GM12873 (cell line): ENCODE data around the gene PLEKHG3.

Experiments
- CTCF ChIP-seq: IDR thresholded peaks from 2 replicates; pipeline ENCODE4 v1.5.1; 2012; ENCODE audit warnings: low read depth, mild to moderate bottlenecking, moderate library complexity, low read length, control low read depth; ENCODE audit not compliant: insufficient read depth; ENCODE audit errors: missing control alignments

Gene PLEKHG3

DNA sequence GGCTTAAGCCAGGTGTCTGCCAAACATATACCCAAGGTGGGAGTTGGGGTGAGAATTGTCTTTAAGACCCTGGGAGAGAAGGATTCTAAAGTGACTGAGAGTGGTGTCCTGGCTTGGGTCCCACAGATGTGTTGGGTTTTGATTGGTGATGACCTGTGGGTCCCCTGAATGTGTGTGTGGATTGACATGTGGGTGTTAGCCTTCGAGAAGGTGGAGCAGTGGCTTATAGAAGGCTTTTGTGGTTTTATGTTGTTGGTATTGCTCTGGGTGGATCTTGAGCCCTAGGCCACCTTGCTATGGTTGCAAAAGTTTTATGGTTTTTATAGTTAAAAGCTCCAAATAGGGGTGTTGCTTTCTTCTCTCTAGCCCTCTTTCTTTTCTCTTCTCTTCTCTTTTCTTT is 29.7 kb downstream of the PLEKHG3 start:
- TF ChIP-seq CTCF, result no peak

- no peak for TF ChIP-seq CTCF
Measured at GRCh38 chr14:64734990-64735389, 30.8 kb downstream of the PLEKHG3 start.

GRCh38 chr14:64736271-64737169 is 32.3 kb downstream of the PLEKHG3 start:
- no peak for TF ChIP-seq CTCF

DNA sequence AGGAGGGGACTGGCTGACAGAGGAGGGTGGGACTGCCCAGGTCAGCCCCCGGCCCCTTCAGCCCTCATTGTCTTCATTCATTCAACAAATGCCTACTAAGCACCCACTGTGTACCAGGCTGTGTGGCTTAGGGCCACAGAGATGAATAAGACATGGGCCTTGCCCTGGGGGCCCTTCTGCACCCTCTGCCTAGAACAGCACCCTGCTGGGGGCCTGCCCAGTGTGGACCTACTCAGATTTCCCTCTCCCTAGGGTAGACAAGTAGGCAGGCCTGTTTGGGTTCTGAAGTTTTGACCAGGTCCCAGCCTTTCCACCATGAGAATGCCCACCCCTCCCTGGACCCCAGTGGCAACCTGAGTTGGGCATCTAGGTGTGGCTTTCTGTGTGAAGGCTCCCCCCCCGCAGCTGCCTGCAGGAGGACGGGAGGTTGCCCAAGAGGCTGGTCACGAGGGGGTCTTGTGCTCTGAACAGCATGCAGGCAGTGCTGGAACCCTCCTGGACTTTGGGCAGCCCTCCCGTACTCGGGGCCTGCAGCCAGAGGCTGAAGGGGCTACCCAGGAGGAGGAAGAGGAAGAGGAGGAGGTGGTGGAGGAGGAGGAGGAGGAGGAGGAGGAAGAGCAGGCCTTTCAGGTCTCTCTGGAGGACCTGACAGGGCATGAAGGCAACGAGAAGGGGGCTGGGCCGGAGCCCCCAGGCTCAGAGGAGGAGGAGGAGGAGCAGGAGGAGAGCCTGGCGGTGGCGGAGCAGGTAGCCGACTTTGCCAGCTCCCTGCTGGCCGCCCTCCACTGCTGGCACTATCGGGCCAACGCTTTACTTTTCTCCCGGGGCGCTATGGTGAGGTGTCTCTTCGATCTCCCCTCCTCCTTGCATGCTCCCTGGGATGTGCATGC is 33.4 kb downstream of the PLEKHG3 start:
- no peak for TF ChIP-seq CTCF

- no peak for TF ChIP-seq CTCF
Measured at GRCh38 chr14:64738281-64738804, 34.1 kb downstream of the PLEKHG3 start.

GRCh38 chr14:64741200-64741599 is 37.0 kb downstream of the PLEKHG3 start:
- TF ChIP-seq CTCF, result no peak

DNA sequence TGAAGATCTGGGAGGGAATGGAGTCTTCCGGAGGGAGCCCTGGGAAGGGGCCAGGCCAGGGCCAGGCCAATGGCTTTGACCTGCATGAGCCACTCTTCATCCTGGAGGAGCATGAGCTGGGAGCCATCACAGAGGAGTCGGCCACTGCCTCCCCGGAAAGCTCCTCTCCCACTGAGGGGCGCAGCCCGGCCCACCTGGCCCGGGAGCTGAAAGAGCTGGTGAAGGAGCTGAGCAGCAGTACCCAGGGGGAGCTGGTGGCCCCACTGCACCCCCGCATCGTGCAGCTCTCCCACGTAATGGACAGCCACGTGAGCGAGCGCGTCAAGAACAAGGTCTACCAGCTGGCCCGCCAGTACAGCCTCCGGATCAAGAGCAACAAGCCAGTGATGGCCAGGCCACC is 37.7 kb downstream of the PLEKHG3 start:
- no peak for TF ChIP-seq CTCF
